ENCODE data around the gene JPH4.

- TF ChIP-seq CTCF (IDR thresholded peaks at IDR 0.05 in 4 of 5, conservative IDR thresholded peaks at IDR 0.05 in 1 of 5) (no peak), POLR2A (IDR thresholded peaks at IDR 0.05) (no peak)
Observed at GRCh38 chr14:23565626-23566025, 13.0 kb downstream of the JPH4 start.

Data from gastrocnemius medialis (tissue), 4 donors.